Measurements from ENCODE around the gene CTNNA1.

DNA sequence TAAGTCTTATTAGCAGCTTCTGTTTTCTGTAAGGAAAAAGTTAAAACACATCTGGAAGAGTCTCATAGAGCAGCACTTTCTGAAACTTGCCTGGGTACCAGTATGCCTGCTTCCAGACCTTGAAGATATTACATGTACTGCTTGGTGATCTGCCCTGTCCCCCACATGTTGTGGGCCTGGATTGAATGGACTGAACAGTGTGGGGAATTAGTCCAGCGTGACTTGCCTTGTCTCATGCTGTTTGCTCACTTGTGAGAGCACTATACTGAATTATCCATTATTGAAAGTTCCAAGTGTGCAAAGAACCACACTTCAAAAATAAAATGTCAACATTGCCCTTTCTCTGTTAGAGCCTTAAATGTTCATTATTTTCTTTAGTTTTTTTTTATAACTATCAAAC lies 8.9 kb downstream of the CTNNA1 start:
- TF ChIP-seq, protein P1, sequence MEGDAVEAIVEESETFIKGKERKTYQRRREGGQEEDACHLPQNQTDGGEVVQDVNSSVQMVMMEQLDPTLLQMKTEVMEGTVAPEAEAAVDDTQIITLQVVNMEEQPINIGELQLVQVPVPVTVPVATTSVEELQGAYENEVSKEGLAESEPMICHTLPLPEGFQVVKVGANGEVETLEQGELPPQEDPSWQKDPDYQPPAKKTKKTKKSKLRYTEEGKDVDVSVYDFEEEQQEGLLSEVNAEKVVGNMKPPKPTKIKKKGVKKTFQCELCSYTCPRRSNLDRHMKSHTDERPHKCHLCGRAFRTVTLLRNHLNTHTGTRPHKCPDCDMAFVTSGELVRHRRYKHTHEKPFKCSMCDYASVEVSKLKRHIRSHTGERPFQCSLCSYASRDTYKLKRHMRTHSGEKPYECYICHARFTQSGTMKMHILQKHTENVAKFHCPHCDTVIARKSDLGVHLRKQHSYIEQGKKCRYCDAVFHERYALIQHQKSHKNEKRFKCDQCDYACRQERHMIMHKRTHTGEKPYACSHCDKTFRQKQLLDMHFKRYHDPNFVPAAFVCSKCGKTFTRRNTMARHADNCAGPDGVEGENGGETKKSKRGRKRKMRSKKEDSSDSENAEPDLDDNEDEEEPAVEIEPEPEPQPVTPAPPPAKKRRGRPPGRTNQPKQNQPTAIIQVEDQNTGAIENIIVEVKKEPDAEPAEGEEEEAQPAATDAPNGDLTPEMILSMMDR (IDR thresholded peaks at IDR 0.05; ENCODE audit: insufficient read depth, low read depth, low read length) = no peak
- TF ChIP-seq EZH2 (IDR thresholded peaks at IDR 0.05; ENCODE audit: insufficient read depth, low read length) = no peak

Data from astrocyte (in vitro differentiated cells and primary cell).